A549 (cell line): ENCODE results near the gene COLEC12. TPM values are rescaled to one million over a fixed set of nuclear protein-coding genes. Genes with fewer than 3 reads are reported as not detected.
"Not testable (repeated sequence)": the region's sequence is repeated elsewhere in the genome, so short reads cannot be mapped to it uniquely, and the experiment has no call there.

ENCODE experiments used
- ATAC-seq, 2 experiments: fragments of 200-7000 bp in 1 of 2; fragments of >200 bp in 1 of 2; cut with Nextera tagmentation in 1 of 2; cut with Tn5 transposase in 1 of 2; 3 replicates each; pipeline versions ENCODE4 v1.8.0 to v1.9.1; 2018 to 2020; ENCODE audit warnings: mild to moderate bottlenecking in 1 of 2, moderate library complexity in 1 of 2
- CTCF ChIA-PET: fragments of 300-600 bp; sonication (Branson Sonifier 250); formaldehyde crosslinking; extraction: SDS; loops from one replicate; lab custom pipeline; 2021; ENCODE audit warnings: antibody characterized with exemption, inconsistent platforms; lab: Yijun Ruan, JAX
- POLR2A ChIA-PET: fragments of 350-600 bp; formaldehyde crosslinking; extraction: SDS; loops from one replicate; lab custom pipeline; 2021; ENCODE audit warnings: antibody characterized with exemption, inconsistent platforms; lab: Yijun Ruan, JAX
- DNase-seq, 2 experiments: peaks; one replicate each; pipeline versions ENCODE4 v3.0.0 to v3.0.0-alpha.2; 2011 to 2016; ENCODE audit warnings: low read depth in 1 of 2, low spot score in 1 of 2
- FAIRE-seq: peaks from 2 replicates; lab custom pipeline; 2011; peaks lifted over from hg19 to GRCh38; lab: Jason Lieb, UNC
- H3K27ac ChIP-seq, 2 experiments: fragments of >200 bp; sonication (Bioruptor Twin); formaldehyde crosslinking; 3 replicates each; pipeline ENCODE4 v1.5.1; 2016 to 2017
- H3K4me1 ChIP-seq: fragments of >200 bp; sonication (Bioruptor Twin); formaldehyde crosslinking; 3 replicates; pipeline ENCODE4 v1.6.1; 2016
- H3K4me2 ChIP-seq: fragments of >200 bp; sonication (Bioruptor Twin); formaldehyde crosslinking; 3 replicates; pipeline ENCODE4 v1.6.1; 2016
- H3K4me3 ChIP-seq: fragments of >200 bp; sonication (Bioruptor Twin); formaldehyde crosslinking; 3 replicates; pipeline ENCODE4 v1.5.1; 2016
- H3K9me3 ChIP-seq: fragments of >200 bp; sonication (Bioruptor Twin); formaldehyde crosslinking; 3 replicates; pipeline ENCODE4 v1.6.1; 2016
- CBX2 ChIP-seq: fragments of 200-600 bp; sonication (generic); IDR thresholded peaks from 2 replicates; pipeline ENCODE4 v1.6.1; 2016; ENCODE audit warnings: low read depth, mild to moderate bottlenecking, borderline replicate concordance
- CBX8 ChIP-seq: fragments of 200-600 bp; sonication (generic); IDR thresholded peaks from 2 replicates; pipeline ENCODE4 v1.6.1; 2016
- FOXS1 ChIP-seq: fragments of 250-450 bp; sonication (Bioruptor Pico); IDR thresholded peaks from 2 replicates; pipeline ENCODE4 v1.5.0; 2020; ENCODE audit warnings: mild to moderate bottlenecking, moderate library complexity
- HOXB13 ChIP-seq: fragments of 250-450 bp; sonication (Bioruptor Pico); IDR thresholded peaks from 2 replicates; pipeline ENCODE4 v1.5.0; 2020; ENCODE audit warnings: low read depth, mild to moderate bottlenecking, moderate library complexity
- MAFK ChIP-seq: fragments of 450-650 bp; IDR thresholded peaks from 2 replicates; pipeline ENCODE4 v1.6.1; 2014; ENCODE audit not compliant: partially characterized antibody
- NFE2L2 ChIP-seq: fragments of 150-350 bp; conservative IDR thresholded peaks from 2 replicates; pipeline ENCODE4 v1.6.1; 2014; ENCODE audit warnings: low read length
- NR3C1 ChIP-seq: fragments of >200 bp; sonication (Bioruptor Twin); formaldehyde crosslinking; IDR thresholded peaks from 3 replicates; pipeline ENCODE4 v1.6.1; 2017
- POLR2AphosphoS2 ChIP-seq: conservative IDR thresholded peaks from 2 replicates; pipeline ENCODE4 v1.6.1; 2012; ENCODE audit warnings: low read length, improper control_type of control experiment, inconsistent platforms
- RFX5 ChIP-seq: fragments of 450-650 bp; IDR thresholded peaks from 2 replicates; pipeline ENCODE4 v1.7.1; 2014; ENCODE audit warnings: antibody characterized with exemption, mild to moderate bottlenecking, moderate library complexity
- SMC3 ChIP-seq: fragments of >200 bp; sonication (Bioruptor Twin); formaldehyde crosslinking; IDR thresholded peaks from 3 replicates; pipeline ENCODE4 v1.6.1; 2018; ENCODE audit warnings: inconsistent platforms
- SREBF2 ChIP-seq: fragments of 450-650 bp; IDR thresholded peaks from 2 replicates; pipeline ENCODE4 v1.6.1; 2014; ENCODE audit warnings: mild to moderate bottlenecking, moderate library complexity
- WGBS: methylation state at CpG from one replicate; pipeline ENCODE4 v1.1.6; 2017; ENCODE audit errors: missing lambda C conversion rate; 5-methylcytosine and 5-hydroxymethylcytosine counted together
- polyA plus RNA-seq, 4 experiments: library from polyadenylated mRNA; depleted of rRNA in 3 of 4; stranded (reverse); fragments of >200 nt; fragmentation: RNase III in 1 of 4; extraction: RNeasy Plus Mini Kit Qiagen cat#74134 plus additional on column Dnase treatment in 1 of 4; gene quantifications; 2 replicates in 3 of 4; 3 replicates in 1 of 4; pipeline ENCODE4 v1.2.3, GENCODE V29; 2011 to 2017
- TF ChIP-seq, protein P1 (sequence below): fragments of 250-450 bp; sonication (Bioruptor Pico); IDR thresholded peaks from 2 replicates; pipeline ENCODE4 v1.5.0; 2021; ENCODE audit warnings: mild to moderate bottlenecking, moderate library complexity, borderline replicate concordance
- TF ChIP-seq, protein P2 (sequence below): IDR thresholded peaks from 2 replicates; pipeline ENCODE4 v1.6.1; 2012
- TF ChIP-seq, protein P3 (sequence below): IDR thresholded peaks from 2 replicates; pipeline ENCODE4 v1.6.1; 2012; ENCODE audit warnings: low read depth, borderline replicate concordance
- TF ChIP-seq, protein P4 (sequence below): fragments of 250-450 bp; sonication (Bioruptor Pico); IDR thresholded peaks from 2 replicates; pipeline ENCODE4 v1.5.0; 2020; ENCODE audit warnings: low read depth, mild to moderate bottlenecking, moderate library complexity

Gene COLEC12
- polyA plus RNA-seq, 2 of the 4 experiments (the other 2 are of a cell fraction), result 0.01 TPM; not detected in 1

DNA sequence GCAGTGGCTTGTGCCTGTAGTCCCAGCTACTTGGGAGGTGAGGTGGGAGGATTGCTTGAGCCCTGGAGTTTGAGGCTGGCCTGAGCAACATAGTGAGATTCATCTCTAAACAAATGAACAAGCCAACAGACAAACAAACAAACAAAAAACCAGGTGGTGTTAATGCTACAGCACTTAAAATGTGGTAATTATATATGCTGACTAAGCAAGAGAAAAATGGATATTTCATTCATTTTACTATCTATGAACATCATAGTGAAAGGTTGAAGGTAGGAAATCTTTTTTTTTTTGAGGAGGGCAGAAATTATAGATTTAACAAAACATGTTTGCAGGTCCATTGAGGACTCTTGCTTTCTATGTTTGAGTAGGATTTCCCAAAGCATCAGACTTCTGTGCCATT, 190.5 kb downstream of the COLEC12 start:
- FAIRE-seq (no peak), DNase-seq (no peak), ATAC-seq (no peak)
- Histone ChIP-seq H3K4me3 (no peak overlapping the region), H3K4me1 (no peaks in the 10 kb centered on the region), H3K4me2 (no peak overlapping the region), H3K9me3 (no peaks in the 10 kb centered on the region), H3K27ac (no peak overlapping the region)
- POLR2A ChIA-PET, result no interaction called here
- TF ChIP-seq MAFK, result peak; percentile 79
- no peak for TF ChIP-seq HOXB13 (CRISPR knock-in tag)
- CTCF ChIA-PET, result no interaction called here

DNA sequence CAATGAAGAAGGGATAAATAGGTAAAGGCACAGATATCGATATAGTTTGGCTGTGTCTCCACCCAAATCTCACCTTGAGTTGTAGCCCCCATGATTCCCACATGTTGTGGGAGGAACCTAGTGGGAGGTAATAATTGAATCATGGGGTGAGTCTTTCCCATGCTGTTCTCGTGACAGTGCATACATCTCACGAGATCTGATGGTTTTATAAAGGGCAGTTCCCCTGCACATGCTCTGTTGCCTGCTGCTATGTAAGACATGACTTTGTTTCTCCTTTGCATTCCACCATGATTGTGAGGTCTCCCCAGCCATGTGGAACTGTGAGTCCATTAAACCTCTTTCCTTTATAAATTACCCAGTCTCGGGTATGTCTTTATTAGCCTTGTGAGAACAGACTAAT, 192.4 kb downstream of the COLEC12 start:
- CTCF ChIA-PET, H3K4me3 ChIP-seq, POLR2A ChIA-PET, DNase-seq, H3K9me3 ChIP-seq, H3K4me2 ChIP-seq, FAIRE-seq, H3K4me1 ChIP-seq, ATAC-seq, H3K27ac ChIP-seq: not testable (repeated sequence)
- WGBS, result 20% methylated on average over 4 of the region's 4 CpGs

DNA sequence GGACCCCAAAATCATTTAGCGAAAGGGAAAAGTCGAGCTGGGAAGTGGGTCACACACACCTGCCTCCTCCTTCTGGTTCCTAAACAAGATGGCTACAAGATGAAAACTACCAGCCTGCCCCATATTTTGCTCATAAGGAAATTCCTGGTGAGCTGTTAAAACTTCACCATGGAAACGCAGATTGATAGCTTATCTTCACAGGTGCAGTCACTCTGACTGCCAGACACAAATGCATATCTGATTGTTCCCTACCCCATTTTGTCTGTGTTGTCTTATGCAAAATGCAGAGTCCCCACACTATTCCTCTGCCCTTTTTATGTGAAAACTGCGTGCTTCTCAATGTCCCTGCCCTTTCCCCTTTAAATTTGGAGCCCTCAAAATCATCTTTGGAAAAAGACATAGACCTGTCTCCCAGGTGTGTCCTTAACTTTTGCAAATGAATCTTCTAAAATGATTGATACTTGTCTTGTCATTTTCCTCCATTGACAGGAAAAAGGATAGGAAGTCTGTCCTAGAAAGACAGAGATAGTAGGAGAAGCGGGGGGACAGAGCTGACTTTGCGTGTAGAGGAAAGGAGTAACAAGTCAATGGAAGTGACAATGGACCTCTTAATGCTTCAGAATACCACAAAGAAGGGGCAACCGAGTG, 193.8 kb downstream of the COLEC12 start:
- no peaks in the 10 kb centered on the region for H3K4me1 ChIP-seq
- 48% methylated on average over 7 of the region's 7 CpGs for WGBS
- CTCF ChIA-PET, result no interaction called here
- FAIRE-seq (no peak), ATAC-seq (no peak), DNase-seq (no peak)
- POLR2A ChIA-PET, result no interaction called here
- H3K4me3 ChIP-seq, result no peak overlapping the region
- no peak overlapping the region for H3K27ac ChIP-seq
- TF ChIP-seq HOXB13 (CRISPR knock-in tag) (no peak), SREBF2 (no peak), CBX8 (no peak), NR3C1 (no peak), CBX2 (no peak)
- TF ChIP-seq, protein P1, sequence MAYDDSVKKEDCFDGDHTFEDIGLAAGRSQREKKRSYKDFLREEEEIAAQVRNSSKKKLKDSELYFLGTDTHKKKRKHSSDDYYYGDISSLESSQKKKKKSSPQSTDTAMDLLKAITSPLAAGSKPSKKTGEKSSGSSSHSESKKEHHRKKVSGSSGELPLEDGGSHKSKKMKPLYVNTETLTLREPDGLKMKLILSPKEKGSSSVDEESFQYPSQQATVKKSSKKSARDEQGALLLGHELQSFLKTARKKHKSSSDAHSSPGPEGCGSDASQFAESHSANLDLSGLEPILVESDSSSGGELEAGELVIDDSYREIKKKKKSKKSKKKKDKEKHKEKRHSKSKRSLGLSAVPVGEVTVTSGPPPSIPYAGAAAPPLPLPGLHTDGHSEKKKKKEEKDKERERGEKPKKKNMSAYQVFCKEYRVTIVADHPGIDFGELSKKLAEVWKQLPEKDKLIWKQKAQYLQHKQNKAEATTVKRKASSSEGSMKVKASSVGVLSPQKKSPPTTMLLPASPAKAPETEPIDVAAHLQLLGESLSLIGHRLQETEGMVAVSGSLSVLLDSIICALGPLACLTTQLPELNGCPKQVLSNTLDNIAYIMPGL (CRISPR knock-in tag), result no peak
- TF ChIP-seq, protein P2, sequence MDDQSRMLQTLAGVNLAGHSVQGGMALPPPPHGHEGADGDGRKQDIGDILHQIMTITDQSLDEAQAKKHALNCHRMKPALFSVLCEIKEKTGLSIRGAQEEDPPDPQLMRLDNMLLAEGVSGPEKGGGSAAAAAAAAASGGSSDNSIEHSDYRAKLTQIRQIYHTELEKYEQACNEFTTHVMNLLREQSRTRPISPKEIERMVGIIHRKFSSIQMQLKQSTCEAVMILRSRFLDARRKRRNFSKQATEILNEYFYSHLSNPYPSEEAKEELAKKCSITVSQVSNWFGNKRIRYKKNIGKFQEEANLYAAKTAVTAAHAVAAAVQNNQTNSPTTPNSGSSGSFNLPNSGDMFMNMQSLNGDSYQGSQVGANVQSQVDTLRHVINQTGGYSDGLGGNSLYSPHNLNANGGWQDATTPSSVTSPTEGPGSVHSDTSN, result no peak
- no peaks in the 10 kb centered on the region for H3K9me3 ChIP-seq
- no peak overlapping the region for H3K4me2 ChIP-seq

DNA sequence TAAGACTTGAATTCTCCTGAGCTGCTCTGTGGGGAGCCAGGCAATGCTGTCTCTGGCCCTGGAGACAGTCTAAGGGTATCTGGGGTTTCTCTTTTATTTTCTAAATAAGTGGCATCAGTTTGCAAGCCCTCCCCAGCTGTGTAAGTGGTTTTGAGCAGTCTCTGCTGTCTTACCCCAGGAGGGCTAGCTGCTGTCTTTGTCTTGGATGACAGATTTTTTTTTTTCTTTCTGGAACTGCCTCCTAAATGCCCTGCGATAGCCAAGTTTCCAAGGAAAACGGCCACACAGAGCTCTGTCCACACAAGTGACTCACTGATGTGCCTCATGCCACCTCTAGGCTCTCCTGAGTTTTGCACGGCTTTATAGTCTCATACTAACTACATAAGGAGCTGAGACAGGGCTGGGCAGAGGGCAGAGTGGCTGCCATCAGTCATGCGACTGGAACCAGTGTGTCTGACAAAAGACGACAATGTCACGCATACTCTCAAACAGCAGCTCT, 195.4 kb downstream of the COLEC12 start:
- CTCF ChIA-PET, result no interaction called here

More for the DNA sequence above, 195.4 kb downstream of the COLEC12 start:
- no peaks in the 10 kb centered on the region for H3K4me1 ChIP-seq
- no peak overlapping the region for H3K4me2 ChIP-seq
- H3K9me3 ChIP-seq, result no peaks in the 10 kb centered on the region
- no peak overlapping the region for H3K4me3 ChIP-seq
- ATAC-seq (peak; percentile 31 to 59; a peak in 1 of 6 replicates), DNase-seq (no peak), FAIRE-seq (no peak)
- TF ChIP-seq, protein P3, sequence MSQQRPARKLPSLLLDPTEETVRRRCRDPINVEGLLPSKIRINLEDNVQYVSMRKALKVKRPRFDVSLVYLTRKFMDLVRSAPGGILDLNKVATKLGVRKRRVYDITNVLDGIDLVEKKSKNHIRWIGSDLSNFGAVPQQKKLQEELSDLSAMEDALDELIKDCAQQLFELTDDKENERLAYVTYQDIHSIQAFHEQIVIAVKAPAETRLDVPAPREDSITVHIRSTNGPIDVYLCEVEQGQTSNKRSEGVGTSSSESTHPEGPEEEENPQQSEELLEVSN, result no peak
- TF ChIP-seq NFE2L2 (no peak), SMC3 (no peak), RFX5 (no peak), POLR2AphosphoS2 (no peak), FOXS1 (CRISPR knock-in tag) (no peak)
- TF ChIP-seq, protein P4, sequence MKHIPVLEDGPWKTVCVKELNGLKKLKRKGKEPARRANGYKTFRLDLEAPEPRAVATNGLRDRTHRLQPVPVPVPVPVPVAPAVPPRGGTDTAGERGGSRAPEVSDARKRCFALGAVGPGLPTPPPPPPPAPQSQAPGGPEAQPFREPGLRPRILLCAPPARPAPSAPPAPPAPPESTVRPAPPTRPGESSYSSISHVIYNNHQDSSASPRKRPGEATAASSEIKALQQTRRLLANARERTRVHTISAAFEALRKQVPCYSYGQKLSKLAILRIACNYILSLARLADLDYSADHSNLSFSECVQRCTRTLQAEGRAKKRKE, result no peak
- WGBS, result 44% methylated on average over 6 of the region's 6 CpGs
- no peak overlapping the region for H3K27ac ChIP-seq
- POLR2A ChIA-PET, result no interaction called here
